AG04450 (cell line): Measurements from ENCODE around the gene KLHL26. TPM values are rescaled to one million over a fixed set of nuclear protein-coding genes. Genes with fewer than 3 reads are reported as not detected.
"Not testable (repeated sequence)": the region's sequence is repeated elsewhere in the genome, so short reads cannot be mapped to it uniquely, and the experiment has no call there.

ENCODE experiments used
- CTCF ChIA-PET: fragments of 300-600, 350-600 bp; formaldehyde crosslinking; extraction: SDS; loops from one replicate; lab custom pipeline; 2022; ENCODE audit warnings: antibody characterized with exemption, inconsistent platforms; lab: Charles Lee
- POLR2A ChIA-PET: fragments of 350-600 bp; formaldehyde crosslinking; extraction: SDS; loops from one replicate; lab custom pipeline; 2021; ENCODE audit warnings: antibody characterized with exemption, inconsistent platforms; lab: Yijun Ruan, JAX
- DNase-seq: peaks from one replicate; pipeline ENCODE4 v3.0.0-alpha.2; 2011; ENCODE audit warnings: low read depth, low spot score
- H3K27ac ChIP-seq: one replicate; pipeline ENCODE4 v1.5.1; 2012; ENCODE audit warnings: low read depth, low read length, control low read depth
- H3K27me3 ChIP-seq: one replicate; pipeline ENCODE4 v1.6.0; 2012; ENCODE audit warnings: low read length; ENCODE audit not compliant: control insufficient read depth, insufficient read depth
- H3K4me3 ChIP-seq: 2 replicates; pipeline ENCODE4 v1.5.1; 2011; ENCODE audit warnings: mild to moderate bottlenecking, low read depth, low read length, control low read depth
- H3K9me3 ChIP-seq: 2 replicates; pipeline ENCODE4 v1.5.1; 2012; ENCODE audit warnings: low read length; ENCODE audit not compliant: control insufficient read depth, insufficient read depth
- polyA plus RNA-seq: library from polyadenylated mRNA; depleted of rRNA; stranded (reverse); fragments of >200 nt; gene quantifications from 2 replicates; pipeline ENCODE4 v1.2.3, GENCODE V29; 2011
- TF ChIP-seq, protein P1 (sequence below): IDR thresholded peaks from 2 replicates; pipeline ENCODE4 v1.5.1; 2011; ENCODE audit warnings: low read depth, low read length, control low read depth, inconsistent platforms

KLHL26 gene
- polyA plus RNA-seq, 1 experiment: 1.2 TPM

DNA sequence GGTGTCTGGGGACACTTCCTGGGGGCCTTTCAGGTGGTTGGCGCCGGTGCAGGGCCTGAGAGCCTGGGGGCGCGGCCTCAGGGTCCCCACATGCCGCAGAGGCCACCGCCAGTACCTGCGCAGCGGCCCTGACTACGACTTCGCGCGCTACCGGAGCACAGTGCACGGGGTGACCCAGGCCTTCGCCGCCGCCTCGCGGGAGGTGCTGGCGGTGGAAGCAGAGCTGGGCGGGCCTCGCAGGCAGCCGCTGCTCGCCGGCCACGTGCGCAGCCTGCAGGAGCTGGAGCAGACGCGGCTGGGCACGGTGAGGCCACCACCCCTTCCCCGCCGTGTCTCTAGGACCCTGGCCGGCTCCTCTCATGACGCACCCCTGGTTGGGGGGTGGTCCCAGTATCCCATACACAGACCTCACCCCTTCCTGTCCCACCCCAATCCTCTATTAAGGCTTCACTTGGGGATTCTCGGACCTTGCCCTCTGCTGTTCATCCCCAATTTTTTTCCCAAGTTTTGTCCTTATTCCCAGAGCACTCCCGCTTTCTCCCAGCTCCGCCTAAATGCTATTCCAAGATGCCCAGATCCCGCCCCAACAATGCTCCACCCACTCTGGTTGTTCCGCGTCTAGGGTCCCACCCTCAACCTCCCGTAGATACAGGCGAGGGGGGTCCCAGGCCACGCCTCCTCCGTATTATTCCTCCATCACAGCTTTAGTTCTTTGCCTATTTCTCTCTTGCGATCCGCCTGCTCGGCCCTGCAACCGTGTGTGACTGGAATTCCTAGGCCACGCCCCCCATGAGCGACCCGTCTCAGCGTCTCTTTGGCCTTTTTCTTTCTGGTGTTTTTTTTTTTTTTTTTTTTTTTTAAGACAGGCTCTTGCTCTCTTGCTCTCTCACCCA is 47.2 kb upstream of the KLHL26 start:
- Histone ChIP-seq H3K27ac (peak overlapping the region; percentile 61), H3K9me3 (no peaks in the 10 kb centered on the region), H3K27me3 (no peaks in the 10 kb centered on the region), H3K4me3 (peak overlapping the region; percentile 82)
- ChIA-PET CTCF (interaction anchor here (0.7 to 3.1 kb wide), 11 partner anchors 12 to 277 kb away, joined by 3 to 38 read pairs (median 5); partner anchors contain the start of genes KXD1 and UBA52), POLR2A (interaction anchor here (0.5 to 2.8 kb wide), 11 partner anchors 17 to 330 kb away, joined by 3 to 28 read pairs (median 5); partner anchors contain the start of genes COPE, DDX49, UBA52 and UPF1)
- no peak for DNase-seq
- TF ChIP-seq, protein P1, sequence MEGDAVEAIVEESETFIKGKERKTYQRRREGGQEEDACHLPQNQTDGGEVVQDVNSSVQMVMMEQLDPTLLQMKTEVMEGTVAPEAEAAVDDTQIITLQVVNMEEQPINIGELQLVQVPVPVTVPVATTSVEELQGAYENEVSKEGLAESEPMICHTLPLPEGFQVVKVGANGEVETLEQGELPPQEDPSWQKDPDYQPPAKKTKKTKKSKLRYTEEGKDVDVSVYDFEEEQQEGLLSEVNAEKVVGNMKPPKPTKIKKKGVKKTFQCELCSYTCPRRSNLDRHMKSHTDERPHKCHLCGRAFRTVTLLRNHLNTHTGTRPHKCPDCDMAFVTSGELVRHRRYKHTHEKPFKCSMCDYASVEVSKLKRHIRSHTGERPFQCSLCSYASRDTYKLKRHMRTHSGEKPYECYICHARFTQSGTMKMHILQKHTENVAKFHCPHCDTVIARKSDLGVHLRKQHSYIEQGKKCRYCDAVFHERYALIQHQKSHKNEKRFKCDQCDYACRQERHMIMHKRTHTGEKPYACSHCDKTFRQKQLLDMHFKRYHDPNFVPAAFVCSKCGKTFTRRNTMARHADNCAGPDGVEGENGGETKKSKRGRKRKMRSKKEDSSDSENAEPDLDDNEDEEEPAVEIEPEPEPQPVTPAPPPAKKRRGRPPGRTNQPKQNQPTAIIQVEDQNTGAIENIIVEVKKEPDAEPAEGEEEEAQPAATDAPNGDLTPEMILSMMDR: 0 out of 2 replicates have a peak, but pooled peaks have one; percentile 12

DNA sequence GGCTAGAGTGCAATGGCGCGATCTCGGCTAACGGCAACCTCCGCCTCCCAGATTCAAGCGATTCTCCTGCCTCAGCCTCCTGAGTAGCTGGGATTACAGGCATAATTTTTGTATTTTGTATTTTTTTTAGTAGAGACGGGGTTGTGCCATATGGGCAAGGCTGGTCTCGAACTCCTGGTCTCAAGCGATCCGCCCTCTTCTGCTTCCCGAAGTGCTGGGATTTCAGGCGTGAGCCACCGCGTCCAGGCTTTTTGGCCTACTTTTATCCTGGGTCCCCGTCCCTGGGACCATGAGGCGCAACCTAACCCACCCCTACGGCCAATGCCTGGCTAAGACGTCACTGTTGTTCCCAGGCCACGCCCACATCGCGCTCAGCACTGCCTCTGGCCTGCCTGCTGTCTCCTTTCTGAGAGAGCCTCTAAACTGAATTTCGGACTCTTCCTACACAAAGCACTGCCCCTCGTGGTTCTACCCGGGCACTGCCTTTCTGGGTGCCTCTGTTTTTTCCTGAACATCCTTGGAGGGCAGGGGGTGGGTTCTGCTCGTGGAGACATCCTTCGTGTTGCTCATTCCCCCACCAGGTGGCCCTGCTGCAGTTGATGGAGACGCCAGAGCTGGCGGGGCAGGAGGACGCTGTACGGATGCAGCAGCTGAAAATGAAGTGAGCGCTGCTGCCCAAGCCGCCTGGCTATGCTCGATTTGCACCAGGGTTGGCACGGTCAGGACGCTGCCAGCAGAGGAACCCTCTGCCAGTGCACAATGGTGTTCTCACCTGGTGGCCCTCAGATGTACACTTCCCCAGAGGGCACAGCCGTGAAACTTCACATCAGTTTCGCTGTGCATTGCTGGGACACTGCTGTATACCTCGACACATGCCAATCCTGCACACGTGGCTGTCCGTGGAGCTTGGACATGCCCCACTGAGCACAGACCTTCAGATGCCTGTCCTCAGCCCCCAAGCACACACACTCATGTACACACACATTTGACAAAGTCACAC is 46.3 kb upstream of the KLHL26 start:
- Histone ChIP-seq H3K27ac (no peak overlapping the region), H3K9me3 (no peaks in the 10 kb centered on the region), H3K4me3 (peak overlapping the region; percentile 82; the same call in 1 of the 2 replicates), H3K27me3 (no peaks in the 10 kb centered on the region)
- TF ChIP-seq, protein P1: peak; percentile 27; the same call in 1 of the 2 replicates
- ChIA-PET CTCF (interaction anchor here (1.3 to 3.1 kb wide), 2 partner anchors 82 to 258 kb away, joined by 3 to 38 read pairs; no protein-coding TSS in a partner anchor), POLR2A (interaction anchor here (0.9 to 1.4 kb wide), 2 partner anchors 327 to 329 kb away, joined by 4 to 7 read pairs; partner anchors contain the start of genes COPE and DDX49)
- DNase-seq: no peak

DNA sequence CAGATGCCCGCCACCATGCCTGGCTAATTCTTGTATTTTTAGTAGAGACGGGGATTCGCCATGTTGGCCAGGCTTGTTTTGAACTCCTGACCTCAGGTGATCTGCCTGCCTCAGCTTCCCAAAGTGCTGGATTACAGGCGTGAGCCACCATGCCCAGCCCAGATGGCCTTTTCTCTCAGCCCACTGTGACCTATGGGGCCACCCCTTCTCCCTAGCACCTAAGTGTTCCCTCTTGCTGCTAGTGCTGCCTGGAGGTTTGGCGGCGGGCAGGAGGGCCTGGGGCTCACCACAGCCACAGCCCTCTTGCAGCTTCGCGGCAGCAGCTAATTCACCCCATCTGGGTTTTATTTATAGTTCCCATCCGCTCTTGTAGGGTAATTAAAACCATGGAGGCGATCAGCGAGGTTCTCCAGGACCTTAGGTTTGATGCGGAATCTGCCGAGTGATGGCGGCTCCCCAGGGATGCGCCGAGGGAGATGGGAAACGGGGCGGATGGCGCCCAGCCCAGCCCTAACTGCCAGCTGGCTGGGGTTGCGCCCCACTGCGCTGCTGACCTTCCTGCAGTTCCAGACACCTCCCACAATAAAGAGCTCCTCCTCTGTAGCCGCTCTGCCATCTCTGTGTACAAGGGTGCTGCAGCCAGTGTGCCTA is 45.0 kb upstream of the KLHL26 start:
- Histone ChIP-seq H3K4me3 (no peak overlapping the region), H3K9me3 (peaks cover 3% of the 10 kb centered on the region; the same call in 1 of the 2 replicates), H3K27ac (no peak overlapping the region), H3K27me3 (no peaks in the 10 kb centered on the region)
- TF ChIP-seq, protein P1: no peak
- POLR2A ChIA-PET: no interaction called here
- CTCF ChIA-PET: interaction anchor here (1.0 to 2.6 kb wide), 3 partner anchors 81 to 256 kb away, joined by 3 to 7 read pairs (median 4); no protein-coding TSS in a partner anchor
- no peak for DNase-seq

DNA sequence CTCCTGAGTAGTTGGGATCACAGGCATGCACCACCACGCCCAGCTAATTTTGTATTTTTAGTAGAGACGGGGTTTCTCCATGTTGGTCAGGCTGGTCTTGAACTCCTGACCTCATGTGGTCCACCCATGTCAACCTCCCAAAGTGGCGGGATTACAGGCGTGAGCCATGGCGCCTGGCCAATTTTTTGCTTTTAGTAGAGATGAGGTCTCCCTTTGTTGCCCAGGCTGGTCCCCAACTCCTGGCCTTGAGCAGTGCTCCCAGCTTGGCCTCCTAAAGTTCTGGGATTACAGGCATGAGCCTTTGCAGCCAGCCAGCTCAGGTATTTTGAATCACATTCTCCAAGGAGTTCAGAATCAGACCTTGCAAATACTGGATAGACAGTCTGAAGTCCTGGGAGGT is 44.1 kb upstream of the KLHL26 start:
- H3K9me3 ChIP-seq, H3K27me3 ChIP-seq, DNase-seq, H3K27ac ChIP-seq, H3K4me3 ChIP-seq: not testable (repeated sequence)
- POLR2A ChIA-PET: interaction anchor here (0.5 kb wide), 1 partner anchor 62 kb away, joined by 3 read pairs; no protein-coding TSS in a partner anchor
- CTCF ChIA-PET: interaction anchor here (0.5 to 2.6 kb wide), 6 partner anchors 47 to 415 kb away, joined by 3 to 50 read pairs (median 3); no protein-coding TSS in a partner anchor
